Measurements from ENCODE around the gene PPP2R2B.
"Not testable (repeated sequence)": the region's sequence is repeated elsewhere in the genome, so short reads cannot be mapped to it uniquely, and the experiment has no call there.

PPP2R2B gene

GRCh38 chr5:146731909-146732659 is 146.5 kb downstream of the PPP2R2B start:
- no peak for DNase-seq

DNA sequence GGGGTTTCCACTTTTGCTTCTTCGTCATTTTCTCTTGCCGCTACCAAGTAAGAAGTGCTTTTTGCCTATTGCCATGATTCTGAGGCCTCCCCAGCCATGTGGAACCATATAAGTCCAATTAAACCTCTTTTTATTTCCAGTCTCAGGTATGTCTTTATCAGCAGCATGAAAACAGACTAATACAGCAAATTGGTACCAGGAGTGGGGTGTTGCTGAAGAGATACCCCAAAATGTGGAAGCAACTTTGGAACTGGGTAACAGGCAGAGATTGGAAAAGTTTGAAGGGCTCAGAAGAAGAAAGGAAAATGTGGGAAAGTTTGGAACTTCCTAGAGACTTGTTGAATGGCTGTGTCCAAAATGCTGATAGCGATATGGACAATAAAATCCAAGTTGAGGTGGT is 149.8 kb downstream of the PPP2R2B start:
- not testable (repeated sequence) for DNase-seq

GRCh38 chr5:146726891-146727290 is 151.7 kb downstream of the PPP2R2B start:
- no peak for DNase-seq

- DNase-seq, result no peak
These were observed 152.5 kb downstream of the PPP2R2B start for GRCh38 chr5:146726020-146726419.

GRCh38 chr5:146725025-146725424 is 153.5 kb downstream of the PPP2R2B start:
- DNase-seq, result no peak

DNA sequence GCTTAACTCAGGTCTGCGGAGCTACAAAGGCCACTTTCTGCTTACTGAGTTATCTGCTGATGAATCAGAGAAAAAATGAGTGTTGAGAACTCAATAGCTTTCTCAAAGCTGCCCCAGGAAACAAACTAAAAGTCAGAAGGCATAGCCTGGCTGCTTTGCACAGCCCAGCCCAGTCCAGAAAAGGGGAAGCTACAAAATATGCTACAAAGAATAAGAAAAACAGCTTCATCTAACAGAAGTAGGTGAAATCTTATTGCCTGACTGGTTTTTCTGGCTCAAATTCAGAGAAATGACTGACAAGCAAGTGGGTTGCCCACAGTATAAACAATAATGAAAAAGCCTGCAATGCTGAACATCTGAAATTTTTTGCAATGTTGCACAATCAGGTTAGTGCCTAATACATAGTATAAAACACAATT is 156.2 kb downstream of the PPP2R2B start:
- DNase-seq, result no peak

DNA sequence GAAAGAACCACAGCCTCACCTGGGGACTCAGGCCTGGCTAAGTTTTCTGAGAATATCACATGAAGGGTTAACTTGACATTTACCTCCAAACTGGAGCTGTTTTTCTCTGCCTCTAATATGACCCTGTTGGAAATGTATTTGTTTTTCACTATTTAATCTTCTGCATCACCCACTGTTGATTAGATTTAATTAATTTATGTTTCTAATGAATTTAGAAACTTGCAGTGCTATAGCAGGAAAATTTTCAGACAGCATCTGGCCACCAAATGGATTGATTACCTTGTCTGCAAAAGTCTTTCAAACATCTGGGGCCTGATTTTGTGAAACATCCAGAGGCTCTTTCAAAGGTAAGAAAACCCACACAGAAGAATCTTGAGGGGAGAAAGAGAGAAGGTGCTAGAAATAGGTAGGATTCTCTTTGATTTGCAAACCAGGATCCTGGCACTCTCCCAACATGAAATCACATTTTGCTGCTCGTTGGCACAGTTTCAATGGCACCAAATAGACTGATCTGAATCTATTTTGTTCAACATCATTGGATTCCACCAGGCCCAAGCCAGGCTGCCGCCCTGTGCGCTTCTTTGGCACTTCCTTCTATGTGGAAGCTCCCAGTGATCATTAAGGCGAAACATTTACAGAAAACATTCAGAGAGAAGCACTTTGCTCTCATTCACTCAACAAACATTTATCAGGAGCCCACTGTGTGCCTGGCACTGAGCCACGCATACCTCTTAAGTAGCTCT is 157.3 kb downstream of the PPP2R2B start:
- DNase-seq, result no peak

DNA sequence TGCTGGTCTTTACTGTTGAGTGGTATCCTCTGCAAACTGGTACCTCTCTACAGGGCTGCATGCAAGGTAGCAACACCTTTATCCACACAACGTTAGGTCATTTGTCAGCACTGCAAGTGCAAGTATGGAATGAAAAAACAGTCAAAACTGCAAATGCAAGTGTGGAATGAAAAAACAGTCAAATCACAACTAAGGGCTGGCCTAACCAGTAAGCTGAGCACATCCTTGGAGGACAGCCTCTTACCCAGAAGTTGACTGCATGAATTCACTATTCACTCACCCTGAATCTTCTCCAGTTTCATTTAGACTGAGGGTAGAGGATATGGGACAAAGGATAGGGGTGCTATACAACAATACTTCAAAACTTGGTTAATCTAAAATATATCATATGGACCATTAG is 158.4 kb downstream of the PPP2R2B start:
- no peak for DNase-seq

DNA sequence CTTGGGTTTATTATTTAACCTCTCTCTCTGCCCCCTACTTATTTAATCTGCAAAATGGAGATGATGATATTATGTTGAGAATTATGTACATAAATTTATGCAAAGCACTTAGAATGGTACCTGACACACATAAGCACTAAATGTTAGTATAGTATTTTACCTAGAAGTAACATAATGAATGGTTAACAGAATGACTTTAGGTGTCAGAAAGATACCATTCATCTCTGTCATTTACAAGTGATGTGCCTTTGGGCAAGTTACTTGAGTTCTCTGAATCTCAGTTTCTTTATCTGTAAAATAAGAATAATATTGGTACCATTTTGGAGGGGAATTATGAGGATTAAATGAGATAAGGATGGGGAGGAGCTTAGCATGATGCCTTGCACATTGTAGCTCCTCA is 159.4 kb downstream of the PPP2R2B start:
- DNase-seq, result no peak

GRCh38 chr5:146718609-146719008 is 159.9 kb downstream of the PPP2R2B start:
- DNase-seq, result no peak

DNA sequence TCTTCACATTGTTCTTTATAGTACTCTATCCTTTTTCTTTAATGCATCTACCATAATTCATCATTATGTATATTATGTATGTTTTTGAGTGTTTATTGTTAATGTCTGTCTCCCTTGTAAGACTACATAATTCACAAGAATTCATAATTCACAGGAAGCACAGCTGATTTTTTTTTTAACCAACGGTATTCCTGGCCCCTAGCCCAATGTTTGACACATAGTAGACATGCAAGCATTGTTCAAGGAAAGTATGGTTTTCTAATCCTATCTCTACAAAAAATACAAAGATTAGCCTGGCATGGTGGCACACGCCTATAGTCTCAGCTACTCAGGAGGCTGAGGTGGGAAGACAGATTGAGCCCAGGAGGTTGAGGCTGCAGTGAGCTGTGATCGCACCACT is 160.6 kb downstream of the PPP2R2B start:
- DNase-seq, result no peak

DNA sequence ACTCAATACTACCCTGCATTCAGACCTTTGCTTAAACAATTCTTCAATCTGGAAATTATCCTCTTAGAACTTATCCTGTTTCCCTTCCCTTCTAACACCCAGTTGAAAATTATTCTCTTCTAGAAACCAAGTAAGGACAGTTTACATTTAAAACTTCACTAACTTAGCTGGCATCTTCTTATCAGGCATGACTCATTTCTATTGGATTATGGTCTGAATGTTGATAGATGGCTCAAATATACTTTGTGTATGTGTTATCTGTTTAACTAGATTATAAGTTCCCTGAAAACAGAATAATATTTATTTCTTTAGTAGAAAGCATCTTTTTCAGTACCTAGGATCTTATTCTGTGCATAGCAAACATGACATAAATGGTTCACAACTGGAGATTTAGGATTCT is 161.9 kb downstream of the PPP2R2B start:
- DNase-seq, result no peak

DNA sequence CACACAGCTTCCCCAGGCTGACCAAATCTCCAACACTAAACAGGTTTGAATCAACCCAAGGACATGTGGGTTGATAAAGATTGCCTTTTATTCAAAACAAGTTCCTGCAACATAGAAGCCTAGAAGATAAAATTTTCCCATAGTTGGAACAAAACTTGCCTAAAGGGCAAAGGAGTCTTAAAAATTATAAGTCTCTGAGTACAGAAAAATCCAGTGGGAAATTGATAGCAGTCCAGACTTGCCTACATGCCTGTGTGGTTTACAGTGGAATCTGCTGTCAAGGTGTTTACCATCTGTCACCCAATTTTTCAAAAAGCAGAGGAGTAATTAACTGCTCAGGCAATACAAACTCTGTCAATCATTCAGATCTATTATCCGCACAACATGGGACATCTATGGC is 168.2 kb downstream of the PPP2R2B start:
- no peak for DNase-seq

DNA sequence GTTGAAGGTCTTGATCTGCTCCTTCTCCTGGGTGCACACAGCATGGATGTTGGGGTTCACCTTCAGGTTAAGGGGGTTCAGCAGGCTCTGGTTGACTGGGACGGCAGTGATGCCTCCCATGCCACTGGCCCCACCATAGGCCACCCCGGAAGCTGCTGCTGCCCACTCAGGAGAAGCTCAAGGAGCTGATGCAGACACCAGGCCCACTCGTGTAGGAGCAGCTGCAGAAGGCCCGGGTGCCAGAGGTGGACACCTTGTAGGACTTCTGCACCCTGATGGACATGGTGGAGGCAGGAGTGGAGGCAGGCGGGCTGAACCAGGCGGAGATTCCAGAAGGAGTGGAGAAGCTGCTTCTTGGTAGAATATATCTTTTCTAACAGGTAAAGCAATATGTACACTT is 171.2 kb downstream of the PPP2R2B start:
- no peak for DNase-seq

GRCh38 chr5:146706321-146706972 is 172.1 kb downstream of the PPP2R2B start:
- no peak for DNase-seq

- no peak for DNase-seq
These were observed 173.4 kb downstream of the PPP2R2B start for GRCh38 chr5:146704949-146705665.

DNA sequence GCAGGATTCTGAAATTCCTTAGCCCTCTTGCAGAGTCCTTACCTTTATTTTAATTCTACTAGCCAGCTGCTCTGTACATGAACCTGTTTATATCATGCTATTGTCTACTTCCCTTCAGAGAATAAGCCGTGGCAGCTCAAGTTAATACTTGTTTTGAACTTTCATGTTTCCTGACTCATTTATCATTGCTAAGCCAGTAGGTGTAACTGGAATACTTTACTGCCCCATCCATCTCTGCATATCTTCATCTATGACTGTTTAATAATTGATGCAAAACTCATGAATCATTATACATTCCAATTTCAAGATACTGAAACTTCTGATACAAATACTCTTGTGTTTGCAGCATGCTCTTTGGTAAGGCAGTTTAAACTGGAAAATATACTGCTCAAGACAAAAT is 174.7 kb downstream of the PPP2R2B start:
- no peak for DNase-seq

DNA sequence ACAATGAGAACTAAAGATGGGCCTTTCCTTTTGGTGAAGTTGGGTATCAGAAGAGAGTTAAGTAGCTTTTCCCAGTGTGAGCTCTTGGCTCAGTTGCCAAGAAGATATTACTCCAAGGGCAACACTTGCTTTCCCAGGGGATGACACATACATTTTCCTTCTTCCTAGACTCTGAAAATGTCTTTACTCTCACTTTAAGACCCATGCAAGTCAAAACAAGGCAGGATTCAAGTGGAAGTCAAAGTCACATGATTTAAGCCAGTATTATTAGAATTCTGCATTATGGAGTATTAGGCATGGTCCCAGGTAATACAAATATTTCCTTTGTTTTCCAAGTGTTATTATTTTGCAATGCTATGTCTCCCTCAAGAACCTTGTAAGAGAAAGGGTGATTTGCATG is 175.1 kb downstream of the PPP2R2B start:
- no peak for DNase-seq

DNA sequence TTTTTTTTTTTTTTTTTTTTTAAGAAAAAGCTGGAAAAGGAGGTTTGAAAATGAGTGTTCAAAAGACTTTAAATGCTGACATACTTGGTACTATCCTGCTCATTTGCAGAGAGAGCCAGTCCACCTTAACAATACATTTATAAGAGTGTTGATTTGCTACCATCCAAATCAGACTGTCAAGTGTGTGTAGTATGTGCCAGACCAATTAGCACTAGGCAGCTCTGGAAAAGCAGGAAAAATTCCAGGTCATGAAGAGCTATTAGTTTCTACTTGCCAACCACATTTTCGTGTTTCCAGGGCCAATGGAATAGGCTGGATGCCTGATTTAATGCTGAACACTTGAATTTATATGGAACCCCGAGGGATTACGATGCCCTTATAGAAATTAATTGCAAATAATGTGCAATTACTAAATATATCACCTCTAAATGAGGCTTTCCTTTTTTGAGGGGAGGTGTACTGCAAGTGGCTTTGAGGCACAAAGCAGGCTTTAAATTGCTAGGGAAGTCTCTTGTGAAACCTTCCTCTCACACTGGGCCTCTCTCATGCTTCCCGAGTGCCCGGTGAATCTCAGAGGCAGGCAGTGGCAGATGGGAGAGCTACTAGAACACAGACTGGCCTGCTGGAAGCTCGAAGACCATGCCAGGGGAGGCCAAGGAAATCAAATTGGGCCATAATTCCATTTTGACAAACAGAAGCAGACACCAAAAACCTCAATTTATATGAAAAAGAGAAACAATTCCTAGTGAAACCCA is 178.7 kb downstream of the PPP2R2B start:
- no peak for DNase-seq

DNA sequence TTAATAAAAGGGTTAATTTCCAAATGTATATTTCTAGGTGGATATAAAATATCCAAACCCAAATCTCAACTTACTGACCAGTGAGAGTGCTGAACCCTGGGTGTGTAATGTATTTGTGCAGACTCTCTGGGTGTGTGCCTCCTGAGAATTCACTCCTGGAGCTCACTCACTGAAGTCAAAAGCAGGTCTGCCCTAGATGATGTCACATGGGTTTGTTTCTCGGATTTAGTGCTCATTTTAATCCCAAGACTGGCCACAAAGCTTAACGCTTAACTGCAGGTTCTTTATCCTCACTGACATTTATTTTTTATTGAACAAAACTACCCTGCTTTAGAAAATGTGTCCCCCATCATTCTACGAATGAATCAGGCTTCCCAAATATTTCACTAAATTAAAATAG is 179.4 kb downstream of the PPP2R2B start:
- no peak for DNase-seq

DNA sequence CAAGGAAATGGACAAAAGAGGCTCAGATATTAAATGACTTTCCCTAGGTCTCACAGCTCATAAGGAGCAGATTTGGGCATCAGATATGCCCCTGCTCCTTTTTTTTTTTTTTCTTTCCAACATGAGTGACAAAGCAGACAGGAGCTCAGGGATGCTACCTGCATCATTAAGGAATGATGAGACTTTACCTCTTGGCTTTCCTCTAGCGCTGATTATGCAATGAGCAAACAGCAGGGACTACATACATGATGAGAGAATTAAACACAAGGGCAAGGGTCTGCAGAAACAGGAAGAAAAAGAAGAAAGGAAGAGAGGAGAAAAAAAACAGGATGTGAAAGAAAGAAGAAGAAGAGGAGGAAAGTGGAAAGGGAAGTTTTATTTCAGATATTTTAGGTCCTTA is 179.9 kb downstream of the PPP2R2B start:
- no peak for DNase-seq

DNA sequence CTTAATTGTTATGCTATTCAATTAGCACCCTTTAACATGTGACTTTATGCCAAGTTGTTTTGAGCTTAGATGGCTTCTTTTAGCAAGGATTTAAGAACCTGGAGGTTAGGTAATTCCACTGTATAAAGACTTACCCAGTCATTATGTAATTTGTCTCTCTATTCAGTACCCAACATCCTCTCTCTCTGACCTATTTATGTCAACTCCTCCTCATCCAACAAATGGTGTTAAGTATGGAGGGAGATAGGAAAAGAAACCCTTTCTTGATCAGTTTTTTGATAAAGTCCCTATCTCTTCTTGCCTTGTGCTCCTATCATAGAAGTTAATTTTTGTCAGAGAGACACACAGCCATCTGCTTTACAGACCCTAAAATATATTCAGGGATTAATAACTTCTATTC is 181.3 kb downstream of the PPP2R2B start:
- DNase-seq, result no peak

- DNase-seq, result no peak
These were observed 182.9 kb downstream of the PPP2R2B start for GRCh38 chr5:146695646-146696045.
